Measurements from ENCODE around the gene RPL41.

DNA sequence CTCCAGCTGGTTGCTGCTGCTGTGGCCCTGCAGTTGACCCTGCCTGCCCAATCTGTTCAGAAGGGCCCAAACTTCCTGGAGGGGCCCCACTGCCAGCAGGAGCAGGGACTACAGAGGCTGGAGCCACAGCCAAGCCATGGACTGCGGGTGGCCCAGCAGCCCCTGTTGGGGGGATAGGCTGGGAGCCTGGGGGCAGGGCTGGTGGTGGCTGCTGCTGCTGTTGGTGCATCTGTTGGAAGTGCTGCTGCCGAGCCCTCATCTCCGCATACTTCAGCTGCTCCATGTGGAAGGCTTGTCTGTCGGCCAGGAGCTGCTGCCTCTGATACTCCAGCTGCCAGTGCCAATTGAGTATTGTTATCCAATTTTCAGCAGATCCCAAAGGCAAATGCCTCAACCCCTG lies 48.9 kb downstream of the RPL41 start:
- TF ChIP-seq POLR2A (IDR thresholded peaks at IDR 0.05) (no peak), POLR2AphosphoS5 (IDR thresholded peaks at IDR 0.05) (no peak)
- TF ChIP-seq, protein P1, sequence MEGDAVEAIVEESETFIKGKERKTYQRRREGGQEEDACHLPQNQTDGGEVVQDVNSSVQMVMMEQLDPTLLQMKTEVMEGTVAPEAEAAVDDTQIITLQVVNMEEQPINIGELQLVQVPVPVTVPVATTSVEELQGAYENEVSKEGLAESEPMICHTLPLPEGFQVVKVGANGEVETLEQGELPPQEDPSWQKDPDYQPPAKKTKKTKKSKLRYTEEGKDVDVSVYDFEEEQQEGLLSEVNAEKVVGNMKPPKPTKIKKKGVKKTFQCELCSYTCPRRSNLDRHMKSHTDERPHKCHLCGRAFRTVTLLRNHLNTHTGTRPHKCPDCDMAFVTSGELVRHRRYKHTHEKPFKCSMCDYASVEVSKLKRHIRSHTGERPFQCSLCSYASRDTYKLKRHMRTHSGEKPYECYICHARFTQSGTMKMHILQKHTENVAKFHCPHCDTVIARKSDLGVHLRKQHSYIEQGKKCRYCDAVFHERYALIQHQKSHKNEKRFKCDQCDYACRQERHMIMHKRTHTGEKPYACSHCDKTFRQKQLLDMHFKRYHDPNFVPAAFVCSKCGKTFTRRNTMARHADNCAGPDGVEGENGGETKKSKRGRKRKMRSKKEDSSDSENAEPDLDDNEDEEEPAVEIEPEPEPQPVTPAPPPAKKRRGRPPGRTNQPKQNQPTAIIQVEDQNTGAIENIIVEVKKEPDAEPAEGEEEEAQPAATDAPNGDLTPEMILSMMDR (IDR thresholded peaks at IDR 0.05): no peak
